Measurements from ENCODE around the gene FETUB. TPM values are rescaled to one million over a fixed set of nuclear protein-coding genes. Genes with fewer than 3 reads are reported as not detected.

FETUB gene
- total RNA-seq, 3 donors from 2014 or later (not counting 1 experiment from before 2014, with no cell fraction given): not detected

- H3K27me3 ChIP-seq (ENCODE audit: control insufficient read depth, insufficient read depth, low read length): no peaks in the 10 kb centered on the region
- DNase-seq (no peak), ATAC-seq (no peak)
- H3K9me3 ChIP-seq (ENCODE audit: control insufficient read depth, insufficient read depth, low read length): no peaks in the 10 kb centered on the region
- WGBS (ENCODE audit: insufficient coverage): 89% methylated on average over 11 of the region's 11 CpGs
- no peaks in the 10 kb centered on the region for H3K36me3 ChIP-seq (ENCODE audit: control insufficient read depth, insufficient read depth, low read length)
- H3K27ac Mint-ChIP-seq: no peak overlapping the region
- no peak overlapping the region for H3K4me3 Mint-ChIP-seq
- H3K4me1 Mint-ChIP-seq: no peaks in the 10 kb centered on the region
- H3K27me3 Mint-ChIP-seq (ENCODE audit: low read depth in 2 of 2): peaks cover 6 to 8% of the 10 kb centered on the region in 2 donors
- H3K9me3 Mint-ChIP-seq: no peaks in the 10 kb centered on the region
- no peak overlapping the region for H3K27ac ChIP-seq (ENCODE audit: low read length)
- H3K36me3 Mint-ChIP-seq: no peaks in the 10 kb centered on the region
- TF ChIP-seq CTCF (IDR thresholded peaks at IDR 0.05): no peak
- intact Hi-C loops (cut with micrococcal nuclease): no loop called here
- no peaks in the 10 kb centered on the region for H3K4me1 ChIP-seq (ENCODE audit: control insufficient read depth, insufficient read depth, low read length)
- H3K4me3 ChIP-seq (ENCODE audit: low read length): no peak overlapping the region
These were observed 42.0 kb upstream of the FETUB start for GRCh38 chr3:186598108-186598784.

- Histone ChIP-seq H3K27me3 (ENCODE audit: control insufficient read depth, insufficient read depth, low read length) (no peaks in the 10 kb centered on the region), H3K9me3 (ENCODE audit: control insufficient read depth, insufficient read depth, low read length) (no peaks in the 10 kb centered on the region), H3K36me3 (ENCODE audit: control insufficient read depth, insufficient read depth, low read length) (no peaks in the 10 kb centered on the region), H3K4me1 (ENCODE audit: control insufficient read depth, insufficient read depth, low read length) (no peaks in the 10 kb centered on the region), H3K27ac (ENCODE audit: low read length) (no peak overlapping the region), H3K4me3 (ENCODE audit: low read length) (no peak overlapping the region)
- TF ChIP-seq CTCF (IDR thresholded peaks at IDR 0.05): no peak
- ATAC-seq (no peak), DNase-seq (no peak)
- H3K36me3 Mint-ChIP-seq: no peaks in the 10 kb centered on the region
- H3K27ac Mint-ChIP-seq: no peak overlapping the region
- peaks cover 6 to 8% of the 10 kb centered on the region in 2 donors for H3K27me3 Mint-ChIP-seq (ENCODE audit: low read depth in 2 of 2)
- H3K4me3 Mint-ChIP-seq: no peak overlapping the region
- H3K4me1 Mint-ChIP-seq: no peaks in the 10 kb centered on the region
- WGBS (ENCODE audit: insufficient coverage): 83% methylated on average over 4 of the region's 4 CpGs
- no peaks in the 10 kb centered on the region for H3K9me3 Mint-ChIP-seq
- intact Hi-C loops (cut with micrococcal nuclease): no loop called here
These were observed 41.4 kb upstream of the FETUB start for GRCh38 chr3:186598794-186599141.

GRCh38 chr3:186599142-186599784 is 40.9 kb upstream of the FETUB start:
- H3K27me3 Mint-ChIP-seq (ENCODE audit: low read depth in 2 of 2): peaks cover 6 to 8% of the 10 kb centered on the region in 2 donors
- TF ChIP-seq CTCF (IDR thresholded peaks at IDR 0.05): no peak
- Histone ChIP-seq H3K9me3 (ENCODE audit: control insufficient read depth, insufficient read depth, low read length) (no peaks in the 10 kb centered on the region), H3K4me3 (ENCODE audit: low read length) (no peak overlapping the region), H3K4me1 (ENCODE audit: control insufficient read depth, insufficient read depth, low read length) (no peaks in the 10 kb centered on the region), H3K27ac (ENCODE audit: low read length) (no peak overlapping the region), H3K27me3 (ENCODE audit: control insufficient read depth, insufficient read depth, low read length) (no peaks in the 10 kb centered on the region), H3K36me3 (ENCODE audit: control insufficient read depth, insufficient read depth, low read length) (no peaks in the 10 kb centered on the region)
- H3K4me1 Mint-ChIP-seq: no peaks in the 10 kb centered on the region
- WGBS (ENCODE audit: insufficient coverage): 84% methylated on average over 11 of the region's 12 CpGs
- no peak for DNase-seq
- H3K36me3 Mint-ChIP-seq: no peaks in the 10 kb centered on the region
- no peak overlapping the region for H3K27ac Mint-ChIP-seq
- no peak for ATAC-seq
- H3K9me3 Mint-ChIP-seq: no peaks in the 10 kb centered on the region
- intact Hi-C loops (cut with micrococcal nuclease): no loop called here
- H3K4me3 Mint-ChIP-seq: no peak overlapping the region

DNA sequence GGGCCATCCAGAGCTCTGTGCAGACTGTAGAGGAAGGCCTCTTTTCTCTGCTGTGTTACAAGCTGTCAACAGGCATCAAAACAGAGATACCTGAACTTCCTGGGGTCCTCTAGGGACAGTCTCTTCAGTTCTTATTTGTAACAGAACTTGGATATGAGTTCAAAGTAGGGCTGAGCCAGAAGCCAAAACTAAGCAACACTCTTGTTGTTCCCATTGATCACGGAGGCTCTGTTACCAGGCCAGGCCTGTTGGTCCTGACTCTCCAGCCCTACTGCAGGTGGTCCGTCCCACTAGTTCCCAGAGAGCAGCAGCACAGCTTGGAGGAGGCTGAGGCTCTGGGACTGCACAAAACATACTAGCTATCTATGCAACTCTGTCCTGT is 40.4 kb upstream of the FETUB start:
- Histone ChIP-seq H3K27me3 (ENCODE audit: control insufficient read depth, insufficient read depth, low read length) (no peaks in the 10 kb centered on the region), H3K36me3 (ENCODE audit: control insufficient read depth, insufficient read depth, low read length) (no peaks in the 10 kb centered on the region), H3K4me1 (ENCODE audit: control insufficient read depth, insufficient read depth, low read length) (no peaks in the 10 kb centered on the region), H3K4me3 (ENCODE audit: low read length) (no peak overlapping the region), H3K27ac (ENCODE audit: low read length) (no peak overlapping the region), H3K9me3 (ENCODE audit: control insufficient read depth, insufficient read depth, low read length) (no peaks in the 10 kb centered on the region)
- no peaks in the 10 kb centered on the region for H3K4me1 Mint-ChIP-seq
- H3K9me3 Mint-ChIP-seq: no peaks in the 10 kb centered on the region
- H3K27me3 Mint-ChIP-seq (ENCODE audit: low read depth in 2 of 2): peaks cover 8 to 11% of the 10 kb centered on the region in 2 donors
- no peak overlapping the region for H3K27ac Mint-ChIP-seq
- ATAC-seq (no peak), DNase-seq (no peak)
- intact Hi-C loops (cut with micrococcal nuclease): no loop called here
- 77% methylated on average over 2 of the region's 2 CpGs for WGBS (ENCODE audit: insufficient coverage)
- TF ChIP-seq CTCF (IDR thresholded peaks at IDR 0.05): no peak
- H3K4me3 Mint-ChIP-seq: no peak overlapping the region
- H3K36me3 Mint-ChIP-seq: no peaks in the 10 kb centered on the region

Measured in natural killer cell (primary cell).